ENCODE data around the gene APC. TPM values are rescaled to one million over a fixed set of nuclear protein-coding genes. Genes with fewer than 3 reads are reported as not detected.
A peak's percentile ranks its signal among the peaks of the same experiment; 100 is the strongest.

APC gene
- total and polyA plus RNA-seq, 2 of the 13 experiments (the other 11 are each of a cell fraction or from before 2014, with no cell fraction given): 6.1 to 19.0 TPM

DNA sequence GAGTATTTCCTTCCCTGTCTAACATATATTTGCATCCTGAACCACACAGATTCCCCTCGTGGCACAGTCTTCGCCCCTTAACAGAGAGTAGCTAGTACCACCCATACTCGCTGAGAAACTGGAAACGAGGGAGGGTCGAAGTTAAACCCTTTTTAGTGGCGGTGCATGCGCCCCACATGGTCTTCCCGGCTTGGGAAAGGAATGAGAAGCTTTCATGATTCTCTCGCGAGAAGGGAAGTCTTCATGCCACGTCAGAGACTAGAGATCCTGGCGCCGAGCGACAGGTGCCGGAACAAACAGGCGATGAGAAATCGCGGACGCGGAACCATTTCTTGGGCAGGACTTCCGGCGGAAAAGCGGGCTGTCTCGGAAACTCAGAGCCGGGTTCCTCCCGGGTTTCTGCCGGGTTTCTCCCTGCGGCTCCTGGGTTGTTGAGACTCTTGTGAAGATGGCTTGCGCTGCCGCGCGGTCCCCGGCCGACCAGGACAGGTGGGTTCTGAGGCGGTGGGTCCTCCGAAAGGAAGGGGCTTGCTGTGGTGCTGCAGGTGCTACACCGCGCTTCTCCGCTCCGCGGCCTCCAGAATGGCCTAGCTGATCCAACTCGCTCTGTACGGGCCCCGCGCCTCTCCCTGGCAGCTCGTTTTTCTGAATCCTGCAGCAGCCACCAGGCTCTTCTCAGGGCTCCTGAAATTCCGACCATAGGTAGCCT lies 123.4 kb downstream of the APC start, which contains the start of gene SRP19 (continued):
- TF ChIP-seq YEATS2 (CRISPR knock-in tag; IDR thresholded peaks at IDR 0.05; ENCODE audit: borderline replicate concordance) (peak; percentile 95), ZNF83 (CRISPR knock-in tag; IDR thresholded peaks at IDR 0.05; ENCODE audit: borderline replicate concordance) (no peak), SMAD3 (CRISPR knock-in tag; IDR thresholded peaks at IDR 0.05) (peak; percentile 78; the same call in 1 of the 2 replicates), ZNF75D (CRISPR knock-in tag; IDR thresholded peaks at IDR 0.05; ENCODE audit: borderline replicate concordance) (peak; percentile 90; the same call in 1 of the 2 replicates), MXD4 (CRISPR knock-in tag; IDR thresholded peaks at IDR 0.05) (peak; percentile 95), ASH2L (IDR thresholded peaks at IDR 0.05; ENCODE audit: insufficient read length, low read depth, low read length) (peak; percentile 96), ZNF354B (CRISPR knock-in tag; IDR thresholded peaks at IDR 0.05) (no peak), RAD21 (CRISPR knock-in tag; IDR thresholded peaks at IDR 0.05) (peak; percentile 25; the same call in 1 of the 2 replicates), FOXP1 (IDR thresholded peaks at IDR 0.05) (no peak), FOXP1 (CRISPR knock-in tag; IDR thresholded peaks at IDR 0.05) (no peak), NRL (CRISPR knock-in tag; IDR thresholded peaks at IDR 0.05; ENCODE audit: borderline replicate concordance) (0 out of 2 replicates have a peak, but pooled peaks have one; percentile 19), ZNF292 (CRISPR knock-in tag; IDR thresholded peaks at IDR 0.05; ENCODE audit: borderline replicate concordance, low read depth) (no peak), ARNT2 (CRISPR knock-in tag; IDR thresholded peaks at IDR 0.05; ENCODE audit: low read depth) (peak; percentile 97), NCOA2 (CRISPR knock-in tag; IDR thresholded peaks at IDR 0.05) (peak; percentile 53; the same call in 1 of the 2 replicates), CREM (IDR thresholded peaks at IDR 0.05) (peak; percentile 91), CREM (CRISPR knock-in tag; IDR thresholded peaks at IDR 0.05) (no peak; the same call in 1 of the 2 replicates), ATF7-NPFF (CRISPR knock-in tag; IDR thresholded peaks at IDR 0.05; ENCODE audit: low read depth) (peak; percentile 74), JUND (CRISPR knock-in tag; IDR thresholded peaks at IDR 0.05) (peak; percentile 61; the same call in 1 of the 2 replicates), KAT2B (IDR thresholded peaks at IDR 0.05; ENCODE audit: borderline replicate concordance, low read depth, low read length) (no peak), IRX3 (CRISPR knock-in tag; IDR thresholded peaks at IDR 0.05; ENCODE audit: borderline replicate concordance, low read depth) (peak; percentile 90; the same call in 1 of the 2 replicates)
- TF ChIP-seq, protein P1, sequence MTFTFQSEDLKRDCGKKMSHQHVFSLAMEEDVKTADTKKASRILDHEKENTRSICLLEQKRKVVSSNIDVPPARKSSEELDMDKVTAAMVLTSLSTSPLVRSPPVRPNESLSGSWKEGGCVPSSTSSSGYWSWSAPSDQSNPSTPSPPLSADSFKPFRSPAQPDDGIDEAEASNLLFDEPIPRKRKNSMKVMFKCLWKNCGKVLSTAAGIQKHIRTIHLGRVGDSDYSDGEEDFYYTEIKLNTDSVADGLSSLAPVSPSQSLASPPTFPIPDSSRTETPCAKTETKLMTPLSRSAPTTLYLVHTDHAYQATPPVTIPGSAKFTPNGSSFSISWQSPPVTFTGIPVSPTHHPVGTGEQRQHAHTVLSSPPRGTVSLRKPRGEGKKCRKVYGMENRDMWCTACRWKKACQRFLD (CRISPR knock-in tag; IDR thresholded peaks at IDR 0.05; ENCODE audit: borderline replicate concordance): peak; percentile 97
- TF ChIP-seq, protein P2, sequence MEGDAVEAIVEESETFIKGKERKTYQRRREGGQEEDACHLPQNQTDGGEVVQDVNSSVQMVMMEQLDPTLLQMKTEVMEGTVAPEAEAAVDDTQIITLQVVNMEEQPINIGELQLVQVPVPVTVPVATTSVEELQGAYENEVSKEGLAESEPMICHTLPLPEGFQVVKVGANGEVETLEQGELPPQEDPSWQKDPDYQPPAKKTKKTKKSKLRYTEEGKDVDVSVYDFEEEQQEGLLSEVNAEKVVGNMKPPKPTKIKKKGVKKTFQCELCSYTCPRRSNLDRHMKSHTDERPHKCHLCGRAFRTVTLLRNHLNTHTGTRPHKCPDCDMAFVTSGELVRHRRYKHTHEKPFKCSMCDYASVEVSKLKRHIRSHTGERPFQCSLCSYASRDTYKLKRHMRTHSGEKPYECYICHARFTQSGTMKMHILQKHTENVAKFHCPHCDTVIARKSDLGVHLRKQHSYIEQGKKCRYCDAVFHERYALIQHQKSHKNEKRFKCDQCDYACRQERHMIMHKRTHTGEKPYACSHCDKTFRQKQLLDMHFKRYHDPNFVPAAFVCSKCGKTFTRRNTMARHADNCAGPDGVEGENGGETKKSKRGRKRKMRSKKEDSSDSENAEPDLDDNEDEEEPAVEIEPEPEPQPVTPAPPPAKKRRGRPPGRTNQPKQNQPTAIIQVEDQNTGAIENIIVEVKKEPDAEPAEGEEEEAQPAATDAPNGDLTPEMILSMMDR (CRISPR knock-in tag; IDR thresholded peaks at IDR 0.05): no peak
- TF ChIP-seq, protein P3, sequence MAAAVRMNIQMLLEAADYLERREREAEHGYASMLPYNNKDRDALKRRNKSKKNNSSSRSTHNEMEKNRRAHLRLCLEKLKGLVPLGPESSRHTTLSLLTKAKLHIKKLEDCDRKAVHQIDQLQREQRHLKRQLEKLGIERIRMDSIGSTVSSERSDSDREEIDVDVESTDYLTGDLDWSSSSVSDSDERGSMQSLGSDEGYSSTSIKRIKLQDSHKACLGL (CRISPR knock-in tag; IDR thresholded peaks at IDR 0.05): peak; percentile 87
- TF ChIP-seq, protein P4, sequence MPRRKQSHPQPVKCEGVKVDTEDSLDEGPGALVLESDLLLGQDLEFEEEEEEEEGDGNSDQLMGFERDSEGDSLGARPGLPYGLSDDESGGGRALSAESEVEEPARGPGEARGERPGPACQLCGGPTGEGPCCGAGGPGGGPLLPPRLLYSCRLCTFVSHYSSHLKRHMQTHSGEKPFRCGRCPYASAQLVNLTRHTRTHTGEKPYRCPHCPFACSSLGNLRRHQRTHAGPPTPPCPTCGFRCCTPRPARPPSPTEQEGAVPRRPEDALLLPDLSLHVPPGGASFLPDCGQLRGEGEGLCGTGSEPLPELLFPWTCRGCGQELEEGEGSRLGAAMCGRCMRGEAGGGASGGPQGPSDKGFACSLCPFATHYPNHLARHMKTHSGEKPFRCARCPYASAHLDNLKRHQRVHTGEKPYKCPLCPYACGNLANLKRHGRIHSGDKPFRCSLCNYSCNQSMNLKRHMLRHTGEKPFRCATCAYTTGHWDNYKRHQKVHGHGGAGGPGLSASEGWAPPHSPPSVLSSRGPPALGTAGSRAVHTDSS (CRISPR knock-in tag; conservative IDR thresholded peaks at IDR 0.05): no peak
- TF ChIP-seq, protein P5, sequence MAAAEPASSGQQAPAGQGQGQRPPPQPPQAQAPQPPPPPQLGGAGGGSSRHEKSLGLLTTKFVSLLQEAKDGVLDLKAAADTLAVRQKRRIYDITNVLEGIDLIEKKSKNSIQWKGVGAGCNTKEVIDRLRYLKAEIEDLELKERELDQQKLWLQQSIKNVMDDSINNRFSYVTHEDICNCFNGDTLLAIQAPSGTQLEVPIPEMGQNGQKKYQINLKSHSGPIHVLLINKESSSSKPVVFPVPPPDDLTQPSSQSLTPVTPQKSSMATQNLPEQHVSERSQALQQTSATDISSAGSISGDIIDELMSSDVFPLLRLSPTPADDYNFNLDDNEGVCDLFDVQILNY (CRISPR knock-in tag; conservative IDR thresholded peaks at IDR 0.05): no peak
